ENCODE measurements around the gene RIF1. TPM values are rescaled to one million over a fixed set of nuclear protein-coding genes. Genes with fewer than 3 reads are reported as not detected.

Gene RIF1
- total RNA-seq, 1 donor from 2014 or later: 82.7 TPM

- Mint-ChIP-seq H3K27me3 (ENCODE audit: insufficient read depth) (no peaks in the 10 kb centered on the region), H3K9me3 (no peaks in the 10 kb centered on the region), H3K36me3 (ENCODE audit: low read depth) (peaks cover 42% of the 10 kb centered on the region), H3K4me3 (no peak overlapping the region), H3K4me1 (ENCODE audit: low read depth) (peaks cover 19% of the 10 kb centered on the region), H3K27ac (no peak overlapping the region)
- no peak for DNase-seq (ENCODE audit: low spot score)
- intact Hi-C loops (cut with micrococcal nuclease): no loop called here
These were observed 29.4 kb downstream of the RIF1 start for GRCh38 chr2:151439127-151439526.

DNA sequence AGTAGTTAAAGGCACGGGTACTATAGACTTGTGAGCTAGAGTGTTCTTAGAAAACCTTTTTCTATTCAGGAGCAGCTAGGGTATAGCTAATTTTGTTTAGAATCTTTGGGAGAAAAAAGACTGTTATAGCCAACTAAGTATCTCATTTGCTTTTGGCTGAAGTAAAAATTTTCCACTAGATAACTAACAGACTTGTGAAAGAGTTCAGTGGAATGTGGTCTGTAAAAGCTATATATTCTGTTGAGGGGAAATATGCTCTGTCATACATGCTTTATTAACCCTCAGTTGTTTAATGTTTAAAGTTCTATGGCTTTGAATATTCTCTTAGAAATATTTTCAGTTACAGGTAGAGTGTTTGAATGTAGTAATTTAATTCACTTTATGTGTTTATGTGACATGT is 49.7 kb downstream of the RIF1 start:
- no peaks in the 10 kb centered on the region for H3K4me1 Mint-ChIP-seq (ENCODE audit: low read depth)
- no peak overlapping the region for H3K27ac Mint-ChIP-seq
- H3K36me3 Mint-ChIP-seq (ENCODE audit: low read depth): peaks cover 53% of the 10 kb centered on the region
- H3K9me3 Mint-ChIP-seq: no peaks in the 10 kb centered on the region
- no peaks in the 10 kb centered on the region for H3K27me3 Mint-ChIP-seq (ENCODE audit: insufficient read depth)
- intact Hi-C loops (cut with micrococcal nuclease): no loop called here
- H3K4me3 Mint-ChIP-seq: no peak overlapping the region
- DNase-seq (ENCODE audit: low spot score): no peak

DNA sequence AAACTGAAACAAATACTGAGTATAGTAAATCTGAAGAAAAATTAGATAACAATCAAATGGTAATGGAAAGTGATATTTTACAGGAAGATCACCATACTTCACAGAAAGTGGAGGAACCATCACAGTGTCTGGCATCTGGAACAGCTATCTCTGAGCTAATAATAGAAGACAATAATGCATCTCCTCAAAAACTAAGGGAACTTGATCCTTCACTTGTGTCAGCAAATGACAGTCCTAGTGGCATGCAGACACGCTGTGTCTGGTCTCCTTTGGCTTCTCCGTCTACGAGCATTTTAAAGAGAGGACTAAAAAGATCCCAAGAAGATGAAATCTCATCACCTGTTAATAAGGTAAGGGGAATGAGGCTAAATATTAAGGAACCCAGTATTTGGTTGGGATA is 56.1 kb downstream of the RIF1 start:
- Mint-ChIP-seq H3K36me3 (ENCODE audit: low read depth) (peaks cover 76% of the 10 kb centered on the region), H3K9me3 (peaks cover under 1% of the 10 kb centered on the region), H3K27me3 (ENCODE audit: insufficient read depth) (no peaks in the 10 kb centered on the region), H3K4me3 (no peak overlapping the region), H3K4me1 (ENCODE audit: low read depth) (peaks cover 6% of the 10 kb centered on the region), H3K27ac (no peak overlapping the region)
- DNase-seq (ENCODE audit: low spot score): no peak
- intact Hi-C loops (cut with micrococcal nuclease): loop anchor here (5.0 kb wide), 1 partner anchor 38 kb away; no protein-coding TSS in a partner anchor

- no peak overlapping the region for H3K27ac Mint-ChIP-seq
- no peaks in the 10 kb centered on the region for H3K27me3 Mint-ChIP-seq (ENCODE audit: insufficient read depth)
- DNase-seq (ENCODE audit: low spot score): no peak
- H3K4me1 Mint-ChIP-seq (ENCODE audit: low read depth): peaks cover 7% of the 10 kb centered on the region
- intact Hi-C loops (cut with micrococcal nuclease): no loop called here
- H3K4me3 Mint-ChIP-seq: no peak overlapping the region
- peaks cover 4% of the 10 kb centered on the region for H3K9me3 Mint-ChIP-seq
- H3K36me3 Mint-ChIP-seq (ENCODE audit: low read depth): peaks cover 68% of the 10 kb centered on the region
These were observed 60.9 kb downstream of the RIF1 start for GRCh38 chr2:151470556-151470955.

DNA sequence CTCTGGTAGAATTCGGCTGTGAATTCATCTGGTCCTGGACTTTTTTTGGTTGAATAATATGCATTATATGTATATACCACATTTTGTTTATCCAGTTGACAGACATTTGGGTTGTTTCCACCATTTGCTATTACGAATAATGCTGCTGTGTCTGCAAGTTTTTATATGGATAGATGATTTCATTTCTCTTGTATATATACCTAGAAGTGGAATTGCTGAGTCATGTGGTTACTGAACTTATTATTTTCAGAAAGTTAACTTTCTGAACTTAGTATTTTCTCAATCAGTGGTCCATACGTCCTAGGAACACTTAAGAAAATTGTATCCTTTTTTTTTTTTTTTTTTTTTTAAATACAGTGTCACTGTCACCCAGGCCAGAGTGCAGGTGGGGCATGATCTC is 63.3 kb downstream of the RIF1 start:
- no peak for DNase-seq (ENCODE audit: low spot score)
- no peaks in the 10 kb centered on the region for H3K27me3 Mint-ChIP-seq (ENCODE audit: insufficient read depth)
- intact Hi-C loops (cut with micrococcal nuclease): no loop called here
- H3K9me3 Mint-ChIP-seq: peaks cover 4% of the 10 kb centered on the region
- H3K4me1 Mint-ChIP-seq (ENCODE audit: low read depth): peaks cover 6% of the 10 kb centered on the region
- no peak overlapping the region for H3K4me3 Mint-ChIP-seq
- peaks cover 67% of the 10 kb centered on the region for H3K36me3 Mint-ChIP-seq (ENCODE audit: low read depth)
- H3K27ac Mint-ChIP-seq: no peak overlapping the region

GRCh38 chr2:151475071-151475470 is 65.4 kb downstream of the RIF1 start:
- Mint-ChIP-seq H3K9me3 (peaks cover 4% of the 10 kb centered on the region), H3K36me3 (ENCODE audit: low read depth) (peaks cover 57% of the 10 kb centered on the region), H3K4me3 (no peak overlapping the region), H3K27me3 (ENCODE audit: insufficient read depth) (no peaks in the 10 kb centered on the region), H3K4me1 (ENCODE audit: low read depth) (peaks cover 9% of the 10 kb centered on the region), H3K27ac (no peak overlapping the region)
- DNase-seq (ENCODE audit: low spot score): no peak
- intact Hi-C loops (cut with micrococcal nuclease): no loop called here

DNA sequence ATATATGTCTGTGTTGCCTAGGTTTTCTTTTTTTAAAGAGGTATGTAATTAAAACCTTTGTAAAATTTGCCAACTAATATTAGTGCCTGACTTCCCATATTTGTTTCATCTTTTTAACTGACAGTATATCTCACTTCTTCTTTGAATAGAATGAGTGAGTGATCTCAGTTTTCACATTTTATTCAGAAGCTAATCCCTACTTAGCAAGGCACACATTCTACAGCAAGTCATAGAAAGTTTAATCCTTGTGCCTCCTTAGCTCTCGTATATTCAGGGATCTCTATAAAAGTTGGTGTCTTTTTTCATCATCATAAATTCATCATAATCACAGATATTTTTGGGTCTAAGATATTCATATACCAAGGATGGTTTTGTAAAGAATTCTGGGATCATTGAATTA is 66.6 kb downstream of the RIF1 start:
- H3K36me3 Mint-ChIP-seq (ENCODE audit: low read depth): peaks cover 56% of the 10 kb centered on the region
- intact Hi-C loops (cut with micrococcal nuclease): no loop called here
- no peaks in the 10 kb centered on the region for H3K9me3 Mint-ChIP-seq
- no peaks in the 10 kb centered on the region for H3K27me3 Mint-ChIP-seq (ENCODE audit: insufficient read depth)
- no peak for DNase-seq (ENCODE audit: low spot score)
- H3K27ac Mint-ChIP-seq: no peak overlapping the region
- no peak overlapping the region for H3K4me3 Mint-ChIP-seq
- peaks cover 17% of the 10 kb centered on the region for H3K4me1 Mint-ChIP-seq (ENCODE audit: low read depth)

GRCh38 chr2:151478011-151478410 is 68.3 kb downstream of the RIF1 start:
- H3K36me3 Mint-ChIP-seq (ENCODE audit: low read depth): peaks cover 51% of the 10 kb centered on the region
- no peak for DNase-seq (ENCODE audit: low spot score)
- H3K9me3 Mint-ChIP-seq: no peaks in the 10 kb centered on the region
- H3K27me3 Mint-ChIP-seq (ENCODE audit: insufficient read depth): no peaks in the 10 kb centered on the region
- no peak overlapping the region for H3K4me3 Mint-ChIP-seq
- no peak overlapping the region for H3K27ac Mint-ChIP-seq
- intact Hi-C loops (cut with micrococcal nuclease): no loop called here
- peaks cover 31% of the 10 kb centered on the region for H3K4me1 Mint-ChIP-seq (ENCODE audit: low read depth)

DNA sequence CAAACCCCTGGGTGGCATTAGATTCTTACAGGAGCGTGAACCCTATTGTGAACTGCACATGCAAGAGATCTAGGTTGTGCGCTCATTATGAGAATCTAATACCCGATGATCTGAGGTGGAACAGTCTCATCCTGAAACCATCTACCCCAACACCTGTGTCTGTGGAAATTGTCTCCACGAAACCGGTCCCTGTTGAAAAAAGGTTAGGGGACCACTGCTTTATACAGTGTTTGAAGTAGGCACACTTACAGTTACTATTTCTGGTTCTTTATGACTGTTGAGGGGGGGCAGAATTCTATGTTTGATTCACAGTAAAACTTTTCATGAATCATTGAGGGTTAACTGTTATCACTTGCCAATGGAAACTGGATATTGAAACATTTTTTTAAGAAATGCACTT is 72.0 kb downstream of the RIF1 start:
- no peak overlapping the region for H3K4me3 Mint-ChIP-seq
- peaks cover 6% of the 10 kb centered on the region for H3K9me3 Mint-ChIP-seq
- intact Hi-C loops (cut with micrococcal nuclease): loop anchor here (1.0 to 10.0 kb wide), 5 partner anchors 153 to 855 kb away; partner anchors contain the start of gene ARL5A
- peak overlapping the region; percentile 65 for H3K27ac Mint-ChIP-seq
- peaks cover 35% of the 10 kb centered on the region for H3K4me1 Mint-ChIP-seq (ENCODE audit: low read depth)
- no peak for DNase-seq (ENCODE audit: low spot score)
- peaks cover 51% of the 10 kb centered on the region for H3K36me3 Mint-ChIP-seq (ENCODE audit: low read depth)
- no peaks in the 10 kb centered on the region for H3K27me3 Mint-ChIP-seq (ENCODE audit: insufficient read depth)

DNA sequence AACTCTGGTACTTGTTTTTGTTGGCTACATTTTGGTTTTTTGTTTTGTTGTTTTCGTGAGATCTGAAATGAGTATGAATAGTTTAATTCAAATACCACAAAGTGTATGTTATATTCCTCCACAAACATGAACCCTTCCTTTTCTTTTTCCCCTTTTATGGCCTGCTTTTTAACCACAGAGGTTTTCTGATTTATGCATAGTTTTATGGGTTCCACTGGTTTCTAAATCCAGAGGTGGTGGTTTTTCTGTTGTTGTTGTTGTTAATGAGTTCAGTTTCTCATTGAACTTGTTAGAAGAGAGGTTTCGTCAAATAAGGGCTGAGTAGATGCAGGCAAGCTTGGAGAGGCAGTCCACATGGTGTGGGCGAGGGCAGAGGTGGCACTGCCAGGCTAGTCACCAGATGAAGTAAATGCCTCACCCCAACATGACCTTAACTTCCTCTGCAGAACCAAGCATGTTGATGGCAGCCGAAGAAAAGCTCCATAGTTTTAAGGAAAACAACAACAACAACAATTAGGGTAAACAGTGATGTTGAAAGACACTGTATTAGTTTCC is 72.5 kb downstream of the RIF1 start:
- H3K36me3 Mint-ChIP-seq (ENCODE audit: low read depth): peaks cover 48% of the 10 kb centered on the region
- intact Hi-C loops (cut with micrococcal nuclease): loop anchor here (1.0 to 10.0 kb wide), 5 partner anchors 153 to 855 kb away; partner anchors contain the start of gene ARL5A
- H3K4me1 Mint-ChIP-seq (ENCODE audit: low read depth): peaks cover 35% of the 10 kb centered on the region
- peak overlapping the region; percentile 65 for H3K27ac Mint-ChIP-seq
- H3K27me3 Mint-ChIP-seq (ENCODE audit: insufficient read depth): no peaks in the 10 kb centered on the region
- H3K4me3 Mint-ChIP-seq: no peak overlapping the region
- no peak for DNase-seq (ENCODE audit: low spot score)
- peaks cover 6% of the 10 kb centered on the region for H3K9me3 Mint-ChIP-seq

DNA sequence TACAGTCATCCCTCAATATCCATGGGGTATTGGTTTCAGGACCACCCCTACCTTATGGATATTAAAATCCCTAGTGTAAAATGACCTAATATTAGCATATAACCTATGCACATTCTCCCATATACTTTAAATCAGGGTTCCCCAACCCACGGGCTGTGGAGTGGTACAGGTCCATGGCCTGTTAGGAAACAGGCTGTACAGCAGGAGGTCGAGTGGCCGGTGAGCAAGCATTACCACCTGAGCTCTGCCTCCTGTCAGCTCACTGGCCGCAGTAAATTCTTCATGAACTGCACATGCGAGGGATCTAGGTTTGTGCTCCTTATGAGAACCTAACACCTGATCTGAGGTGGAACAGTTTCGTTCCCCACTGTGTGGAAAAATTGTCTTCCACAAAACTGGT is 73.8 kb downstream of the RIF1 start:
- peaks cover 43% of the 10 kb centered on the region for H3K36me3 Mint-ChIP-seq (ENCODE audit: low read depth)
- H3K27me3 Mint-ChIP-seq (ENCODE audit: insufficient read depth): no peaks in the 10 kb centered on the region
- H3K4me3 Mint-ChIP-seq: no peak overlapping the region
- H3K27ac Mint-ChIP-seq: no peak overlapping the region
- H3K9me3 Mint-ChIP-seq: peaks cover 6% of the 10 kb centered on the region
- no peak for DNase-seq (ENCODE audit: low spot score)
- intact Hi-C loops (cut with micrococcal nuclease): loop anchor here (2.0 to 10.0 kb wide), 4 partner anchors 151 to 853 kb away; partner anchors contain the start of gene ARL5A
- H3K4me1 Mint-ChIP-seq (ENCODE audit: low read depth): peaks cover 35% of the 10 kb centered on the region

DNA sequence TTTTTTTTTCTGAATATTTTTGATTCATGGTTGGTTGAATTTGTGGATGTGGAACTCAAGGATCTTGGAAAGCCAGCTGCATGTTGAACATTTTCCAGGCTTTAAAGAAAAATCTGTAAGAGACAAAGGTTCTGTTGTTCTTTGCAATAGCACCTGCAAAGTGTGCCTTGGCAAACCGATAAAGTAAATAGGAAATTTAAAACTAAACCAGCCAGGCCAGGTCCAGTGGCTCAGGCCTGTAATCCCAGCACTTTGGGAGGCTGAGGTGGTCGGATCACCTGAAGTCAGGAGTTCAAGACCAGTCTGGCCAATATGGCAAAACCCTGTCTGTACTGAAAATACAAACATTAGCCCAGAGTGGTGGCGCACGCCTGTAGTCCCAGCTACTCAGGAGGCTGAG is 74.4 kb downstream of the RIF1 start:
- Mint-ChIP-seq H3K4me3 (no peak overlapping the region), H3K9me3 (peaks cover 6% of the 10 kb centered on the region), H3K4me1 (ENCODE audit: low read depth) (peaks cover 35% of the 10 kb centered on the region), H3K27ac (no peak overlapping the region), H3K27me3 (ENCODE audit: insufficient read depth) (no peaks in the 10 kb centered on the region), H3K36me3 (ENCODE audit: low read depth) (peaks cover 39% of the 10 kb centered on the region)
- intact Hi-C loops (cut with micrococcal nuclease): loop anchor here (5.0 to 10.0 kb wide), 3 partner anchors 151 to 541 kb away; partner anchors contain the start of gene ARL5A
- no peak for DNase-seq (ENCODE audit: low spot score)

DNA sequence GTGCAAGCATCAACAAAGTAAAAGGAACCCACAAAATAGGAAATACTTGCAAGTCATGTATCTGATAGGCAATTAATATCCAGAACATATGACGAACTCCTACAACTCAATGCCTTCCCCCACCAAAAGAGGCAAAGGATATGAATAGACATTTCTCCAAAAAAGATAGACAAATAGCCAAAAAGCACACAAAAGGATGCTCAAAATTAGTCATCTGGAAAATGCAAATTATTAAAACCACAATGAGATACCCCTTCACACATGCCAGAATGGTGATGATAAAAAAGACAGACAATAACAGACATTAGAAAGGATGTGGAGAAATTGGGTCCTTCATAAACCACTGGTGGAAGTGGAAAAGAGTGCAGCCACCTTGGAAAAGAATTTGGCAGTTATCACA is 76.4 kb downstream of the RIF1 start:
- no peak for DNase-seq (ENCODE audit: low spot score)
- Mint-ChIP-seq H3K4me3 (no peak overlapping the region), H3K9me3 (peaks cover 6% of the 10 kb centered on the region), H3K27ac (no peak overlapping the region), H3K4me1 (ENCODE audit: low read depth) (peaks cover 25% of the 10 kb centered on the region), H3K27me3 (ENCODE audit: insufficient read depth) (no peaks in the 10 kb centered on the region), H3K36me3 (ENCODE audit: low read depth) (peaks cover 34% of the 10 kb centered on the region)
- intact Hi-C loops (cut with micrococcal nuclease): loop anchor here (10.0 kb wide), 2 partner anchors 149 to 539 kb away; no protein-coding TSS in a partner anchor

GRCh38 chr2:151490276-151490675 is 80.6 kb downstream of the RIF1 start:
- peaks cover 9% of the 10 kb centered on the region for H3K4me1 Mint-ChIP-seq (ENCODE audit: low read depth)
- H3K36me3 Mint-ChIP-seq (ENCODE audit: low read depth): peaks cover 16% of the 10 kb centered on the region
- H3K9me3 Mint-ChIP-seq: peaks cover 6% of the 10 kb centered on the region
- no peak for DNase-seq (ENCODE audit: low spot score)
- no peaks in the 10 kb centered on the region for H3K27me3 Mint-ChIP-seq (ENCODE audit: insufficient read depth)
- no peak overlapping the region for H3K4me3 Mint-ChIP-seq
- no peak overlapping the region for H3K27ac Mint-ChIP-seq
- intact Hi-C loops (cut with micrococcal nuclease): no loop called here
